ENCODE measurements around the gene TAB2. TPM values are rescaled to one million over a fixed set of nuclear protein-coding genes. Genes with fewer than 3 reads are reported as not detected.

TAB2 gene
- total RNA-seq, 3 donors from 2014 or later, result 57.1 to 124 (median 70.2) TPM

GRCh38 chr6:149403534-149403933, 86.0 kb downstream of the TAB2 start:
- Histone ChIP-seq H3K4me1 (ENCODE audit: low read depth) (no peaks in the 10 kb centered on the region), H3K36me3 (ENCODE audit: low read depth) (no peaks in the 10 kb centered on the region), H3K4me3 (no peak overlapping the region), H3K9me3 (no peaks in the 10 kb centered on the region)
- ATAC-seq (no peak), DNase-seq (no peak)
- TF ChIP-seq CTCF (IDR thresholded peaks at IDR 0.05), result no peak
- intact Hi-C loops (cut with DNase I, micrococcal nuclease), result no loop called here

- peak in 1 of 3 donors; percentile 19 for DNase-seq
- TF ChIP-seq CTCF (IDR thresholded peaks at IDR 0.05), result no peak
- Histone ChIP-seq H3K4me3 (no peak overlapping the region), H3K36me3 (ENCODE audit: low read depth) (no peaks in the 10 kb centered on the region), H3K4me1 (ENCODE audit: low read depth) (no peaks in the 10 kb centered on the region), H3K9me3 (no peaks in the 10 kb centered on the region)
- ATAC-seq, result peak; percentile 75
- intact Hi-C loops (cut with DNase I, micrococcal nuclease), result no loop called here
Observed at GRCh38 chr6:149405823-149406765, 88.6 kb downstream of the TAB2 start.

- Histone ChIP-seq H3K4me3 (no peak overlapping the region), H3K4me1 (ENCODE audit: low read depth) (peaks cover 4% of the 10 kb centered on the region), H3K9me3 (no peaks in the 10 kb centered on the region), H3K36me3 (ENCODE audit: low read depth) (no peaks in the 10 kb centered on the region)
- DNase-seq (no peak), ATAC-seq (no peak)
- TF ChIP-seq CTCF (IDR thresholded peaks at IDR 0.05), result no peak
- intact Hi-C loops (cut with DNase I, micrococcal nuclease), result no loop called here
Observed at GRCh38 chr6:149409617-149410016, 92.1 kb downstream of the TAB2 start.

GRCh38 chr6:149410557-149410956, 93.0 kb downstream of the TAB2 start:
- no peak for TF ChIP-seq CTCF (IDR thresholded peaks at IDR 0.05)
- H3K9me3 ChIP-seq, result no peaks in the 10 kb centered on the region
- no peak overlapping the region for H3K4me3 ChIP-seq
- DNase-seq (no peak), ATAC-seq (no peak)
- H3K36me3 ChIP-seq (ENCODE audit: low read depth), result no peaks in the 10 kb centered on the region
- peaks cover 10% of the 10 kb centered on the region for H3K4me1 ChIP-seq (ENCODE audit: low read depth)
- intact Hi-C loops (cut with DNase I, micrococcal nuclease), result no loop called here

GRCh38 chr6:149414009-149414408, 96.5 kb downstream of the TAB2 start:
- Histone ChIP-seq H3K4me3 (no peak overlapping the region), H3K36me3 (ENCODE audit: low read depth) (no peaks in the 10 kb centered on the region), H3K9me3 (no peaks in the 10 kb centered on the region), H3K4me1 (ENCODE audit: low read depth) (peaks cover 10% of the 10 kb centered on the region)
- no peak for ATAC-seq
- intact Hi-C loops (cut with DNase I, micrococcal nuclease), result no loop called here
- DNase-seq, result no peak
- TF ChIP-seq CTCF (IDR thresholded peaks at IDR 0.05), result no peak

Measured in mucosa of descending colon (tissue), 3 donors.